ENCODE data around the gene SLC4A1.

The SLC4A1 gene

DNA sequence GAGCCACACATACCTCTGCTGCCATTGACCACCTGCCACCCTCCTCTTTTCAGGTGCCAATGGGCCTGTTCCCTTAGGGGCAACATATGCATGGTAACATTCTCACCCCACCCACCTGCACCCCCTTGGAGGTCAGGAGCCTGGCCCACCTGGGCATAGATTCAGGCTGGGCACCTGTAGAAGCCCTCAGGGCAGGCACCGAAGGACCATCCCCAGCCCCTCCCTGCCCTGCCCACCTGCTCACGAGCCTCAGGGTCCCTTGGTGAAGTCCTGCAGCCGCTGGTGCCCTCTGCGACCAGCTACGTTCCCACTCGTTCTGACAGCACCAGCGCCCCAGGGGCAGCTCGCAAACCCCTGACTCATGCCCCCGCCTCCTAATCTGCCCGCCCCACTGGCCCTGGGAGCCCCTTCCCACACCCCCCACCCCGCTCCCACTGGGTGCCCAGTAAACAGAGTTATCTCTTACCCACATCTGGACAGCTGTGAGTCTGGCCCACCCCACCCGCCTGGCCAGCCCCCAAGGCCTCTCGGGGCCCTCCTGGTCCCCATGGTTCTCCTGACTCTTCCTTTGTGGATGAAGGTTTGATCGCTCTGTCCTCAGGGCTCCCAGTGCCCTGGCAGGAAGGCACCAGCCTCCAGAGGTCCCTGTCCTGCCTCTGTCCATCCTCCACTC lies at the start of gene SLC4A1:
Gene SLC4A1 (minus strand): TSS at position 318 of the 673 bp plus-strand sequence. CDS start 5,269 bp downstream, outside the sequence.
- no peak for DNase-seq

GRCh38 chr17:44317545-44317944 lies 49.6 kb upstream of the SLC4A1 start:
- no peak for DNase-seq

GRCh38 chr17:44315760-44316731 lies 48.1 kb upstream of the SLC4A1 start:
- no peak for DNase-seq

DNA sequence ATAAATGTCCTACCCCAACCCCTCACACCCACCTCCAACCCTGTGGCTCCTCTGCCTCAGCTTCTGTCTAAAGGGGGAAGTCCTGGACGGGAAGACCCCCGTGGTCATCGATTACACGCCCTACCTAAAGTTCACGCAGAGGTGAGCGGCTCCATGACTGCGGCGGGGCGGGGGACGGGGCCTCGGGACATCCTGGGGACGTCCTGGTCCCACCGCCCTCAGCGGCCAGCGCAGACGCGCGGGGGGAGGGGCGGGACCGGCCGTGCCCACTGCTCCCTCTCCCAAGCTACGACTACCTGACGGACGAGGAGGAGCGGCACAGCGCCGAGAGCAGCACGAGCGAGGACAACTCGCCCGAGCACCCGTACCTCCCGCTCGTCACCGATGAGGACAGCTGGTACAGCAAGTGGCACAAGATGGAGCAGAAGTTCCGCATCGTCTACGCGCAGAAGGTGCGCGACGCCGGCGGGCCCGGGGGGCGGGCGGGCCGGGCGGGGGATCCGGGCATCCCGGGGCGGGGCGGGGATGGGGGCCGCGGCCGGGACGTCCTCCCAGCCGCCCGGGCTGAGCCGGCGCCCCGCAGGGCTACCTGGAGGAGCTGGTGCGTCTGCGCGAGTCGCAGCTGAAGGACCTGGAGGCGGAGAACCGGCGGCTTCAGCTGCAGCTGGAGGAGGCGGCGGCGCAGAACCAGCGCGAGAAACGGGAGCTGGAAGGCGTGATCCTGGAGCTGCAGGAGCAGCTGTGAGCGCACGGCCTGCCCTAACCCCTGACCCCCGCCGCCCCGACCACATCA lies 47.1 kb upstream of the SLC4A1 start:
- peak; percentile 78 for DNase-seq

GRCh38 chr17:44314524-44314868 lies 46.6 kb upstream of the SLC4A1 start:
- DNase-seq: no peak

DNA sequence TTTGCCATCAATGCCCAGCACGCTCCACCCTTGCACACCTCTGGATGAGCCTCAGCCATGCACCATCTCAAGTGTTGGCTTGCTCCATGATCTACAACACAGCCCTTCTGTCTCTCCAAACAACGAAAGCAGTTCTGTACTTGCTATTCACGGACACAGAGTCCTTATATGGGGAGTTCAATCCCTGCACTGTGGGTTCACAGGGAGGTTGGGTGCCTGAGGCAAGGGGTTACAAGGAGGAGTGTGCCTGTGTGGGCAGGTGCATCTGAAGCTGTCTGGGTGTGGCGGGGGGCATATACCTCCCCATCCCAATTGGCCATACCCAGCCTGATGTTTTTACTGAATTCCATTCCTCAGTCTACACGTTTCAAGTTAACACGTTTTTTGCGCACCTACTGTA lies 46.1 kb upstream of the SLC4A1 start:
- no peak for DNase-seq

DNA sequence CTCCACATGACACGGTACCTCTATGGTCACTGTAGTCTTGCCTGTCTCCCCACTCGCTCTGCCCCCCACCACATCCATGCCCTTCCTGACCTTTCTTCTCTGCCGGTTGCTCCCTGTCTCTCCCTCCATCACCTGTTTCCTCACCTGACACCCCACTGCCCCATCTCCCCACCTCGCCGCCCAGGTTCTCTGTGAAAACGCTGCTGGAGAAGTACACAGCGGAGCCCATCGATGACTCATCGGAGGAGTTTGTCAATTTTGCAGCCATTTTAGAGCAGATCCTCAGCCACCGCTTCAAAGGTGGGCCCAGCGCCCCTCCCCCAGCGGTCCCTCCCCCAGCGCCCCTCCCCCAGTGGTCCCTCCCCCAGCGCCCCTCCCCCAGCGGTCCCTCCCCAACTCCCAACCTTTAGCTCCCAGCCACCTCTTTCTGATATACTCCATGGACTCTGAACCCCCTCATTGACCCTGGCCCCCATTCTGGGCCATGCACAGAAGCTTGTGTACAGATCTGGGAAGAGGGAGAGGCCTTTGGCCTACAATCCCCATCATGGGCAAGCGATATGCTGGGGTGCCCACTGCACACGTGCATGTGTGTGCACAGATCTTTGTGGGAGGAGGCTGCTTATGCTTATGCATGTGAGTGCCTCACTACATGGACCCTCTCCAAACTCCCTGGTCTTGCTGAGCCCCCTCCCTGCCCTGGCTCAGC lies 44.6 kb upstream of the SLC4A1 start:
- no peak for DNase-seq

- no peak for DNase-seq
Observed at GRCh38 chr17:44311562-44312181, 43.7 kb upstream of the SLC4A1 start.

DNA sequence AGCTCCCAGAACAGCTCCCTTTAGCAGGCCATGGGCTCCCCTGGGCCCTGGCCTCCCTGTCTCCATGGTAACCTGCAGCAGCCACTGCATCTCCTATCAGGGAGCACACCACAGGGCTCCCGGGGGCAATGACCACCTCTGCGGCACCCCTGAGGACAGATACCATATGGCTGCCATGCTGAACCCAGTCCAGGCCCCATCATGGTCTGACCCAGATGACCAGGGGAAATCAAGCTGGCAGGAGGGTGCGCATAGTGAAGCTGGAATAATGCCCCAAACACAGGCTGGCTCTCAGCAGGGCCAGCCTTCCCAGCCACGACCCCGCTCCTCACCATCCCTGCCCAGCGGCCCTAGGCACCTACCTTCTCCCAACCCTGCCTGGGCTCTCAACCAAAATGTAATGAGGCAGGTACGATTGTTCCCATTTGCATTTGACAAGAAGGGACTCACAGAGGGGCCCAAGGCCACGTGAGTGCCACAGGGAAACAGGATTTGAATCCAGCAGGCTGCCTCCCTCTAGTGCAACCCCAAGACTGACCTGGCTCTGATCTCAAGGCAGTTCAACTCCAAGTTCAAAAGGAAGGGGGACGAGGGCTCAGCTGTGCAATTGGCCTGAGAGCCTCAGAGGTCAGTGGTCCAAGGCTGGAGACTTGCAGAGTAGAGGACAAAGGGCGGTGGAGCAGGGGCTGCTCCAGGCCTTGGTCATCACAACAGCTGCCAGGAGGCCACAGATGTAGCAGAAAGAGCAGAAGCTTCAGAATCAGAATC lies 42.9 kb upstream of the SLC4A1 start:
- DNase-seq: no peak

DNA sequence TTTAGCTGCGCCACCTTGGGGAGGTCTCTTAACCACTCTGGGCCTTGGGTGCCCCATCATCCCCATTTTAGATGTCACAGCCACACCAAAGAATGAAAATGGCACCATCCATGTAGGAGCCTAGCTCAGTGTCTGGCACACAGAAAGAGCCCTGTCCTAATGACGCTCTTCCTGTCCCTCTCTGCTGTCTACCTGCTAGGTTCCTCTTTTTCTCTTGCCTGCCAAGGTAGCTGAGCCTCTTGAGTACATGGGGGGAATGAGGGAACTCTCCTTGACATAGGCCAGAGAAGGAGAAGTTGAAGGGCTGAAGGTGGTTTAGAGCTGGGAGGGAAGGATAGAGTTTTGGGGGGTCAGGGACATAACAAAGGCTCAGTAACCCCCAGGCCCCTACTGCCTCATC lies 42.3 kb upstream of the SLC4A1 start:
- DNase-seq: no peak

DNA sequence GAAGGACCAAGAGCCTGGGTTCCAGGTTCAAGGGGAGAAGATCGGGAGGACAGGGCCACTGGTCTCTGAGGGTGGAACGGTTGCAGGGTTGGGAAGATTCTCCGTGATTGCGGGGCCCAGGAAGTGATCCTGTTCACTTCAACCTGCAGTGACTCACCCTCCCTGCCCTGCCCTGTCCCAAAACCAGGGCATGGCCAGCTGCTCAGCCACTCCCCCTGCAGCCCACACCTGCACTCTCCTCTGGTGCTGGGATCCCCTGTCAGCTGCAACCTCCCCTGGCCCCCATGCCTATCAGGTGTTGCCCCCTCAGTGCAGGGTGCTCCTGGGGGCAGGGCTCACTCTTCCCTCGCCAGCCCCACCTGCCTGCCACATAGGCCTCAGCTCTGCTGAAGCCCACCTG lies 41.5 kb upstream of the SLC4A1 start:
- DNase-seq: no peak

DNA sequence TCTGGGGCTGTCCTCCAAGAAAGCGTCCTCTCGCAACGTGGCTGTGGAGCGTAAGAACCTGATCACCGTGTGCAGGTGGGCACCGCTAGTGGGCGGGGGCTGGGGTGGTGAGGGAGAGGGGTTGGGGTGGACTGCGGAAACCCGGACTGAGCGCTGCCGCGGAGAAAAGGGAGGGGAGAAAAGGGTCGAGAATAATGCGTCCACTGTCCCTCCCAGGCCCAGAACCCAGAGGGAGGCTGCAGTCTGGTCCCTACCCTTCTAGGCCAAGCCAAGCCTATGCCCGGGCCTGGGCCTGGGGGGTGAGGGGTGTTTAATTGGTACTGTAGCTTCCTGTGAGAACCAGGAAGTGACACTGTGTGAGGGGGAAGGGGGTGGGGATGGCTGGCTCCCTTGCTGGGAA lies 40.9 kb upstream of the SLC4A1 start:
- no peak for DNase-seq

DNA sequence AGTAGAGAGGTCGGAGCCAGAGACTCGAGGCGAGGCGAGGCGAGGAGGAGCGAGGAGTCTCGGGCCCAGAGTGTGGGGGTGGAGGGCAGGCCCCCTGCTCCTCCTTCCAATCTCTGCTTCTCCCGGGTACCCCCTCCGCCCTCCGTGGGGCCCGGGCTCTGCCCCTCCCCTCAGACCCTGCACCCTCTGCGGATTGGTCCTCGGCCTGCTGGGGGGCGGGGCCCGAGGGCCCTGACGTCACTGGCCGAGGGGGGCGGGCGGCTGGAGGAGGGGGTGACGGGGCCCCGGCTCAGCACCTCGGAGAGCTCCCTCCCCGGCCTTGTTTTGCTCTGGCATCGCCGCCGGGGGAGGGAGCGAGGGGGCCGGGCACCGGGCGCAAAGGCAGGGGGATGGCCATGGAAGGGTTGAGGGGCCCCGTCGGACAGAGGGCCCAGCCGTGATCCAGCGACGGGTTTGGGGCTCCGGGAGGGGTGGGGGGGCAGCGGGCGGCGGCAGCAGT lies 40.4 kb upstream of the SLC4A1 start, which contains the start of gene RUNDC3A:
Gene RUNDC3A (plus strand): TSS at position 282 of the 499 bp plus-strand sequence. CDS start 232 bp downstream, outside the sequence.
- peak; percentile 93 for DNase-seq

- DNase-seq: peak; percentile 83
Observed at GRCh38 chr17:44307387-44308186, 39.7 kb upstream of the SLC4A1 start.

- DNase-seq: no peak
Observed at GRCh38 chr17:44304651-44305050, 36.7 kb upstream of the SLC4A1 start.

GRCh38 chr17:44297975-44298374 lies 30.0 kb upstream of the SLC4A1 start:
- DNase-seq: no peak

DNA sequence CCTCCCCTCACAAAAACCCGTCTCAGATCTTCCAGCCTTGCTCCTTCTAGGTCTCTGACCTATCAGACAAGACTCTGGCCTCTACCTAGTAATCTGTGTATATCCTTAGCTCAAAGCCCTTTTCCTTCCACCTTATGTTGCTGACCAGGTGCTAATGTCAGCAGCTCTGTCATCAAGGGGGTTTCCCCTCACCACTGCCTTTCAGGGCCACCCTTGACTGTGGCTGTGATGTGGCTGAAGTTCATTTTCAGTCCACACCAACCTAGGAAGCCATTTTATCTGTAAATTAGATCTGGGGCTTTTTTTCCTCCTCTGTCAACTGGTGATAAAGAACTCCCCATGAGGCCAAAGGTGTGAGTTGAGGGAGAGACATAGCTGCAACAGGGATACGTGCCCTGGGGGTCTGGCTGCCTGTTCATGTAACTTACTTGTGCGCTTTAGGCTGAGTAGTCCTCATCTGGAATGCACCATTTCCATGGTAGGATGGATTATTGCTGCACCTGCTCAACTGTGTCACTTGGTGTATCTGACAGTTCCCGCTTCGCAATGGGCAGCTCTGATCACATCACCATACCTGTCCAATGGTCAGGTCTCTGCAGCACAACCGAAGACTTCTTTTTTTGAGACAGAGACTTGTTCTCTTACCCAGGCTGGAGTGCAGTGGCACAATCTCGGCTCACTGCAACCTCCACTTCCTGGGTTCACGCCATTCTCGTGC lies 25.7 kb upstream of the SLC4A1 start:
- DNase-seq: no peak

DNA sequence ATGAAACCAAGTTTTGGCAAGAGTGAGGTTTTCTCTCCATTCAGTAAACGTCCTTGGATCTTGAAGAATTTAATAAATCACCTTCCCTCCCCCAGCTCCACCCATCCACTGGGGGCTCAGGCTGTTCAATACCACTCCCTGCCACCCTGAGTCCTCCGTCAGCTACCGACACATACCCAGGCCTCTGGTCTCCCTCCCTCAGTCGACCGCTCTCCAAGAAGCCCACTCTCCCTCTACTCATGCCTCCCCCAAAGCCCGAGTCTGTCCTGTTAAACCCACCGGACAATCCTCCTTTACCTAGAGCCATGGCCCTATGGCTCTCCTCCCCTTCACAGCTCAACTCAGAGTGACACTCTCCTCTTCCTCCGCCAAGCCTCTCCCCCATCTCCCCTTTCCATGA lies 19.7 kb upstream of the SLC4A1 start:
- DNase-seq: no peak

- DNase-seq: no peak
Observed at GRCh38 chr17:44284024-44284400, 16.1 kb upstream of the SLC4A1 start.
